GM19397 (cell line): ENCODE results near the gene SLC17A4.

Experiments used
- ATAC-seq: cut with Tn5 transposase; IDR thresholded peaks from one replicate; pipeline ENCODE4 v1.9.1; 2021; ENCODE audit warnings: mild to moderate bottlenecking, moderate library complexity; ENCODE audit not compliant: unreplicated experiment

SLC17A4 gene

DNA sequence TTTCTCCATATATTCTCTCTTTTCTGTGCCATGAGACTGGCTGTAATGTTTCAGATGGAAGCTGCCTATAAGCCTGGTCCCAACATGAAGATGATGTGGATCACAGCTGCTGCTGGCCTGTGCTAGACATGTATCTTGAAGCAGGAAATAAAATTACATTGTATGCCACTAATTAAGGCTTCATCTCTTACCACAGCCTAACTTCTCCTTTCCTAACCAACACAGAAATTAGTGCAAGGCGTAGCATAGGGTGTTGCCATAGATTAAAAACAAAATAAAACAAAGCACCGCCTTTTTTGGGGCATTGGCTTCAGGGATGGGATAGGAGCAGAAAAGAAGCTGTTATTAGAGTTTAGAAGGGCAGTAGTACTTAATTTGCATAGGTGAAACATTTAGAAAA, 4.7 kb upstream of the SLC17A4 start:
- no peak for ATAC-seq

DNA sequence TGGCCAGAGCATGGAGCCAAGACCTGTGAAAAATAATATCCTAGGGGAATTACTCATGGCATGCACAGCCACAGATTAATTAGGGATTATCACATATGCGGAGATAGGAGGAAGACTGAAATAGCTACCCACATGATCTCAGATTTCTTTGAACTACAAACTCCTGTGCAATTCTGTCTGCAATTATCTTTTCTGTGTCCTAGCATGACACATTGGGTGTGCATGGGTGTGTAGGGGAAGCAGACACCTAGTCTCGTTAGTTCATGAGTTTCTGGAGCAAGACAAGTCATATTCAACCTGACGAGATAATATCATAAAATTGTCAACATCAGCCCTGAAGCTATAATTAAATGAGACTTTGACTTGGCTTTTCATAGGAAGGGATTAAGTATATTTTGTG, 3.6 kb upstream of the SLC17A4 start:
- ATAC-seq: no peak

DNA sequence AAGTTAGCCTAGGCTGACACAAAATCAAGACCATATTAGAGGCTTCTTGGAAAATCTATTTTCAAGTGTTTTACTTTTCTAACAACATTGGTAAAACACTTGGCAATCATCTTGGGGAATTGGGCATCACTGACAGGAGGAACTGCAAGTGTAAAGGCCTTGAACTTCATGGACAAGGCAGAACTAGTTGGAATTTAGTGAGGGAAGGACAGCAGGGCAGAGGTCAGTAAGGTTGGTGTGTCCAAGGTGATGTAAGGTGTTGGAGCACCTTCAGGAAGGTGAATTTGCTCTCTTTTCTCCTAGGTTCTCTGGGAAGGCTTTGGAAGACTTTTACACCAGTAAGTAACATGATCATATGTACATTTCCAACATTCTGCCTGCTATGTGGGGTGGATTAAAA, 1.5 kb upstream of the SLC17A4 start:
- ATAC-seq: no peak

DNA sequence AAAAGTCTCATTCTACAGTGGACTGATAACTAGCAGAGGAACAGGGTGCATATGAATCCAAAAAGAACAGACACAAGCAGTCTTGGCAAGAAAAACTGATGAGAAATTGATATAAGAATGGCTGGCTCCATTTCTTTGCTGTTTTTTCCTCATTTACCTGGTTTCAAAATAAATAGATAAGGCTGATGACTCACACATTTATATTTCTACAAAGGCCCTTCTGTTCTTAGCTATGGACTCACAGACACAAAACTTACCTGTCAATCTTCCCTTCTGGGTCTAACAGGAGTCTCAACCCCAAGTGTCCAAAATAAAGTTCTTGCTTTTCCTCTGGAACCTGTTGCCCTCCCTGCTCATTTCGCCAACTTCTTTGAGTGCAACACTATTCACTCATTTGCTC, 941 bp downstream of the SLC17A4 start:
- no peak for ATAC-seq

DNA sequence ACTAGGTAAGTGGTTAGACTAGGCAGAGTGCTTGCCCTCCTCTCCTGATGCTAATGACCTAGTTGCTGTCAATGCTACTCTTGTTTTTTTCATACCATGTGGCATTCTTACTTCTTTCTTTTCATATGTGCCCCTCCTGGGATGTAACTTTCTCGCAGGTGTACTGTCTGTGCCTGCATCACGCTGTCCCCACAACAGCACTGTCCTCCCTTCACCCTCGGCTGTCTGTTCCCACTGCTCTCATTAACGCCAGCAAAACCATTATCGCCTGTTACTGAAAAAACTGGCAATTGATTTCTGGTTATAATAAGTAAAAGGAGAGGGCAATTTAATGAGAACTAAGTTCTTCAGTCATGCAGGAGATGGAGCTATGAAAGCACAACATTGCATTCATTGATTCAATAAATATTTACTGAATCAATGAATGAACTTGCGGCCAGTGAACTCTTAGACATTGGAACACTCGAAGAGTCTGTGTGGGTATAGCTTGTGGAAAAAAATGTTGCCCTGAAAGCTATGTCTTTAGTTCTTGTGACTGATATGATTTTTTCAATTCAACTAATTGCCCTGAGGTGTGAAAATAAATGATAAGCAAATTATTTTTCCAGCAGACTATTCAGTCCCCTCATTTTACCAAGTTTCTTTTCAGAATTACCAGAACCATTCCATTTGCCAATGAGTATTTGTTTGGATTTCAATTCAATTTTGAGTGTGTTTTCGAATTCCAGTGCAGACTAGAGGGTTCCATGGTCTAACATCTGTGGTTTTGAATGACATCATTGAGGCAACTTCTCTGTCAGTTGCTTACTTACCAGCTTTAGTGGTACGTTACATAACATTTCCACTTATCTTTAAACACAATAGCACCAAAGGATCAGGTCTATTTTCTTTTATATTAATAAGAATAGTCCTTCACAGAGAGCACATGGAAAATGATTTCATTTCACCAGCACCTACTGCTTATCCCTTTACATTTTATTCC, 2.1 kb downstream of the SLC17A4 start:
- no peak for ATAC-seq

DNA sequence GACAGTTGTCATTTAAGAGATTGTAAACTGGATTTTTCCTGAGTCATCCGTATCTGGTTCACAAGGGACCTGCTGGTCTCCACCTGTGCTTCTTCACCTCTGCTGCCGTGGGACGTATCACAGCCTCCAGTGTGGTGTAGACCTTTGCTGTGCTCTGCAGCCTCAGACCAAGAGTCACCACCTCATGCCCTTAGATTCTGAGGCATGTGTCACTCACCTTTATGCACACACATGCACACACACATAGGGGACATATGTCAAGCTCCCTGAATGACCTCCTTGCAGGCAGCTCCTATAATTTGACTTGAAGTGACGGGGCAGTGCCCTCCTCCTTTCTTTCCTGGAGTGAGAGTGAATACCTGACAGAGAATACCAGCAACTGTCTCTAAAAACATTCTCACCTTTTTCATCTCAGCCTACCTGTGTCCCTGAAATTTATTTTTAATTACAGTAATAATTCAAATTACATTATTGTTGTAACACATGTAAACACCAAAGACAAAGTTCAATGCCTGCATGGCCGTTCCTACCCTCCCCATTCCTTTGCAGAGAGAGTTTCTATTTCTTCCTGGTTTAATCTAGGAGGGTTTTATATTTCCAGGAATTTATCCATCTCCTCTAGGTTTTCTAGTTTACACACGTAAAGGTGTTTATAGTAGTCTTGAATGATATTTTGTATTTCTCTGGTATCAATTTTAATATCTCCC, 3.5 kb downstream of the SLC17A4 start:
- no peak for ATAC-seq

DNA sequence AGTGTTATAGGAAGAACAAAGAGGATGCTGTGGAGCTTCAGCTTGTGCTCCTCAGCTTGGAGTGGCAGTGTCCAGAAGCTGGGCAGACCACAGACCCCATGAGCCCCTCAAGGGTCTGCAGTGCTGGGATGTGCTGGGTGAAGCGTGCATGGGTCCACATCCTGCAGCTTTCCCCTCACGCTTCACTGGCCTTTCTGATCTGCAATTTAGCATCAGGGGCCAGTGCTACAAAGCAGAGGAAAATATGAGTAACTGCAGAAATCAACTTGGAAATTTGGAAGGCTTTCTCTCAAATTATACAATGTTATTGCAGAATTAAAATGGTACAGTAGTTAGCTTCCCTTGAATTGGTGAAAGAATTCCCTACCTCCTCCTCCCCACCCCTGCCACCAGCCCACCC, 10.1 kb downstream of the SLC17A4 start:
- ATAC-seq: no peak

DNA sequence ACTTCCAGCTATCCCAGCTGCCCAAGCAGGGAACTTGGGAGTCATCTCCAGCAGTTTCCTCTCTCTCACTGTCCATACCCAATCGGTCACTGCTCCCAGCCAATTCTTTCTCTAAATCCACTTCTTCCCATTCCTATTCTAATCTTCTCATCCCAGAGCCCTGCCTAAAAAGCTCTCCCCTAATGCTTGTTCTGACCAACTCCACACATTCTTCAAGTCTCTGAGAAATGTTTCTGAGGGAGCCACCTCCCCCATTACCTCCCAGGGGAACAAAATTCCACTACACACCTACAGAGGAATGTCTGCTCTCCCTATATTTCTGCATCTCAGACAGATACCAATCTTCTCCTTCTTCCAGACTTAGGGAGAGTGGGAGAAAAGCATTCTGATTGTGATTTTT, 14.0 kb downstream of the SLC17A4 start:
- ATAC-seq: no peak

DNA sequence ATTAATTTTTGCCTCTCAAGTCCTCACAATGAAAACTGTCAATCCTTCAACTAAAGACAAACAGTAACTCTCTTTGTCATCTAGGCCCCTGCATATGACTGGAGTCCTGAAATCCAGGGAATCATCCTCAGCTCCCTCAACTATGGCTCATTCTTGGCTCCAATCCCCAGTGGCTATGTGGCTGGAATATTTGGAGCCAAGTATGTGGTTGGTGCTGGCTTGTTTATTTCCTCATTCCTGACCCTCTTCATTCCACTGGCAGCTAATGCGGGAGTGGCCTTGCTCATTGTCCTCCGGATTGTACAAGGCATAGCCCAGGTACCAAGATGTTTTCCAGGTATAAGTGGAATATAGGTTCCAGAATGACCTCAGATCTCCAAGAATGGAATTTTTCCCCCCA, 15.4 kb downstream of the SLC17A4 start:
- no peak for ATAC-seq

DNA sequence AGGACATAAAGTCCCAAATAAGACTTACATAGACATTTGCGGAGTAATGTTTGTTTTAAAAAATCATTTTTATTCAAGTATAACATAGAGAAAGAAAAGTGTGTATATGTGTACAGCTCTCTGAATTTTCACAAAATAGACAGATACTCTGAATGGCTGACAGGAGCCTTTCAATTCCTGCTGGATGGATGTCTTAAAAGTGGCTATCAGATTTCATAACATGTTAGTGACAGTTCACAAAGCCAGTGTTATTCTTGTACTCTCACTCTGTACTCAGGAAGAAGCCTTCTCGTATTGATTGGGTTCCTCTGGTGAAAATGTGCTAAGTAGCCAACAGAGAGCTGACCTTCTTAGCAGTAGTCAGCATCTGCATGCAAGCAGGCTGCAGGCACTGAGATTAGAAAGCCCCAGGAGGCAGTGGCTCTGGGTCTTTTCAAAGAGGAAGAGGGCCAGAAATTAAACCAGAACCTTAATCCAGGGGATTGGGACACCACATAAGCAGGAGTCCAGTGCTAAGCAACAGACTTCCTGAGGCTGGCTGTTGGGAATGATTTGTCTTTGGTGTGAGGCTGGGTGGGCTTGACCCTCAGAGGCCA, 19.7 kb downstream of the SLC17A4 start:
- ATAC-seq: no peak

DNA sequence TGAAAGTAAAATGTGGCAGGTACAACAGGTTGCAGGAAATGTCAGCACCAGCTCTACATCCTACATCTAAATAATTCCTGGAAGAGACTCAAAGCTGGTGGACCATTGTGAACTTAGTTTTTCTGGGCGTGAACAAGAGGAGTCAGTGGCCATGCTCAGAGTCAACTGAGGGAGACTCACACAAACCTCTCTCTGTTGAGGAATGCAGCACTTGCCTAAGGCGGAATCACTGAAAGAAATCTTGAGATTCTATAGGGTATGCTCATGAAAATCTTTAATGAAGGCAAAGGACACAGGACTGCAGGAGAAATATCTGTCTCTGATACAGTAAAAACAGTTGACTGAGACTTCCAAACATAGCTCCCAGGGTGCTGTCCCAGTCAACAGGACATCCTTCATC, 22.5 kb downstream of the SLC17A4 start:
- no peak for ATAC-seq

DNA sequence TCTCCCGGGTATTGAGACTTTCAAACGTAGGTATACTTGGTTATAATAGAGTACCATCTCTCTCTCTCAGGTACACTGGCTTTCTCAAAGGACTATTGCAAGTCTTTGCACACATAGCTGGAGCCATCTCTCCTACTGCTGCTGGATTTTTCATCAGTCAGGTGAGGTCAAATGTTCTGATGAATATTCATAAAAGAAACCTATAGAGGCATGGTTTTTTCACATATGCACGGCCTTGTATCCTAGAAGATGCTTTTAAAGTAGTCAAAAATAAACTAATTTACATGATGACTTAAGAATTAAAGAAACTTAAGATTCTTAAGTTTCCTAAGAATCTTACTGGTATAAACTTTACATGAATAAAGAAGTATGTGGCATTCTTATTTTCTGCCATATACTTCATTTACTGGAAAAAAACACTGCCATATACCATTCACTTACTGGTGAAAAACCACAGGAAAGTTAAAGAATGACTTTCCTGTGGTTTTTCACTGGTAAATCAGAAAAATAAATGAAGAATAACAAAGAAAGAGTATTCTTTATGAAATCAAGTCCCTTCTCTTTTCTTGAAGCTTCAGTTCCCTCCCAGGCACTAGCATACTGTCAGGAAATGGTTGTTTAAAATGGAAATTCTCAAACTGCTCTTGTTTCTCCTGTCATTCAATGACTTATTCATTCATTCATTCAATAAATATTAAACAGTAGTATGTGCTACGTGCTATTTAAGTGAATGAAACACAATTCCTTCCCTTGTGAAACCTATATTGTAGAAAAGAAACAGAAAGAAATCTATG, 23.5 kb downstream of the SLC17A4 start:
- ATAC-seq: no peak

DNA sequence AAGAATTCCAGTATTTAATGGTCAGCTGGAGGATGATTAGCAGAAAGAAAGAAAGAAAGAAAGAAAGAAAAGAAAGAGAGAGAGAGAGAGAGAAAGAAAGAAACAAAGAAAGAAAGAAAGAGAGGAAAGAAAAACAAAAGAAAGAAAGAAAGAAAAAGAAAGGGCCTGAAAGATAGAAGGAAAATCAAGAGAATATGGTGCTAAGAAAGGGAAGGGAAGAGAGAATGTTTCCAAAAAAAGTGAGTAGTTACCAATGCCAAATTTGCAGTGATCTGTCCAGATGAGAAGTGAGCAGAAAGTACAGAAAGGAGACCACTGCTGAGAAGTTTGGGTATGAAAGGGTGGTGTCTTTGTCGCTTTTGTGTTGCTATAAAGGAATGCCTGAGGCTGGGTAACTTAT, 26.6 kb downstream of the SLC17A4 start:
- ATAC-seq: no peak

DNA sequence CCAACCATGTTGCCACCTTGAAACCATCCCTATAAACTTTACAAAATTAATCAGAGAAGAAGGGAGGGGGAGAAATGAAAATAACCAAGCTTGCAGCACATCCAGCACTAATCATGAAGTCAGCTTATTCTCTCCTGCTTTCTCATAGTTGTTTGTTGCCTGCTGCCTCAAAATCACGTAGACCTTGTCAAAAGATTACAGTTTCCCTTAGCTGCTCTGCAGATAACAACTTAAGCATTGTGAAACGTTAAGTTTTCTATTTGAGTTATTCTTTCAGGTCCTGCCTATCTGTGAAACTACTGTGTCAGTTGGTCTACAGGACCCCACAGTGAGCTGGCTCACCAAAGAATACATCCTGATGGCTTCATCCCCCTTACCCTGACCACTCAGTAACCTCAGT, 32.9 kb downstream of the SLC17A4 start:
- ATAC-seq: no peak

DNA sequence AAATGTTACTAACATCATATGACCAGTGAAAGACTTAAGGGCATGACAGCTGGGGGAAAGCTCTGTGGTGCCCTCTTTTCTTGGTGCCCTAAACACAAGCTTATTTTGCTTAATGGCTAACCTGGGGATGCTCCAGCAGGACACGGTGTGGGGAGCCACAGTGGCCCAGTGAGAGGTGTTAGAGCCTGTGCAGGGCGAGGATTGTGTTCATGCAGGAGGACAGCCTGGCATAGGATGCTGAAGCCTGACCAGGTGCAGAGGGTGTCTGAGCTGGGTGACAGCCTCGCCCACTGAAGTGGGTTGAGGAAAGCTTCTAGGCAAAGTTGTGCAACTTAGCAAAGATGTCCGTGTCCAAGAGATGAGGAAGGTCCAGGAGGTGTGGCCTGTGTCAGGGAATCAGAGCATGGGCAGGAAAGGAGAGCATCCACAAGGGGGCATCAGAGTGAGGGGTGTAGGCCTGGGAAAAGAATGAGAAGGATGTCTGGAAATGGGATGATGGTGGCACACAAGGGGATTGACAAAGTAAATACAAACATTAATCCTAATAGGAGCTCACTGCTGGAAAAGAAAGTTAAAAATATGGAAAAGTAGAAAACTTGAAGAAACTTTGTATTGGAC, 33.9 kb downstream of the SLC17A4 start:
- ATAC-seq: no peak

DNA sequence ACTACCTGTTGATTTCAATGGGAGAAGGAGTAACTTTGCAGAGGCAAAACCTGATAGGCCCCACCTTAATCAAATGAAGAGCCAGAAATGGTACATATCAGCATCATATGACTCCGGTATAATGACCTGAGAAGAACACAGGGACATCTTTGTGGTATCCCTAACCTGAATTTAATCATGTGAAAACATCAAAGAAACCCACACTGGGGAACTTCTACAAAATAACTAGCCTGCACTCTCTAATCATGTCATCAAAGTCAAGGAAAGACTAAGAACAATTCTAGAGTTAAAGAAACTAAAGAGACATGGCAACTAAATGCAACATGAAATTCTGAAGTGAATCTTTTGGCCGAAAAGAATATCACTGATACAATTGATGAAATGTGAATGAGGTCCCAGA, 34.9 kb downstream of the SLC17A4 start:
- ATAC-seq: no peak

DNA sequence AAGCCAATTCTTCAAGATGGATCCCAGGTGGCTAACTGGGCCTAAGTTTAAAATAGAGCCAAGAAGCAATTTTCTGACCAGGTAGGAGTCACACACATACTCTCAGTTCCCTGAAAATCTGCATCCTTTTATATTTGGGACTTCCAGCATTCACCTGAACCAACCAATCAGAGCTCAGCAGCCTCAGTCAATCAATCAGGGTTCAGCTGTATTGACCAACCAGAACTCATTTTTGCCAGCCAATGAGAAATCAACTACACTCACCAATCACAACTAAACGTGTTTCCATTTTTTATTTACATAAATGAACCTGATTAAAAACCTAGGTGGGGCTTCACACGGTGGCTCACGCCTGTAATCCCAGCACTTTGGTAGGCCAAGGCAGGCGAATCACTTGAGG, 37.5 kb downstream of the SLC17A4 start:
- ATAC-seq: no peak

DNA sequence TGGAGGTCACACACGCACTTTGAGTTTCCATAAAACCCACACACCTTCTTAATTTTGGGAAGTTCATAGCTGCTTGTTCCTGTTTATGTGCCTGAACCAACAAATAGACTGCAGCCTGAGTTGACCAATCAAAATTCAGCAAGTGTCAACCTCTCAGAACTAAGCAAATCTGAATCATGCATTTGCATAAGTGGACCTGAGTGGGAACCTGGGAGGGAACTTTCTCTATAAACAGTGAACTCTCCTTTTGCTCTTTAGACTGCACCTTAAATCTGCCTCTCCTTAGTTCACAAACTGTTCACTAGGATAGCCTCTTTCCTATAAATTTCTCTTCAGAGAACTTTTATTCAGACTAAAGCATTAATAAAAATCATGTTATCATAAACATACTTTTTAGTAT, 39.4 kb downstream of the SLC17A4 start:
- no peak for ATAC-seq

DNA sequence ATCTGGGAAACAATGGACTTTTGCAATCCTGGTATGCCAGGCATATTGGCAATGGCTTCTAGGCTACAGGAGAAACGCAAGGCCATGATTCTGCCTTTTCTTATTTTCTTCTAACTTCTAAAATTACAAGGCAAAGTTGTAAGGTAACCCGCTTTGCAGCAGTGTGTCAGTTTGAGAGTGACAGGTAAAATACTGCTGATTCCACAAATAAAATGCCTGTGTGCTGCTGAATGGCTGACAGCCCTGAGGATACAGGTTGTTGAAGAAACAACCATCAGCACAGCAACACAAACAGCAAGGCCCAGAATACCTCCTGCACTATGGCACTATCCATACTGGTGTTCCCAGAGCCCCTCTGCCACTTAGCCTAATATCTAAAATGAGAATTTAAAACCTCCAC, 40.2 kb downstream of the SLC17A4 start:
- ATAC-seq: no peak

DNA sequence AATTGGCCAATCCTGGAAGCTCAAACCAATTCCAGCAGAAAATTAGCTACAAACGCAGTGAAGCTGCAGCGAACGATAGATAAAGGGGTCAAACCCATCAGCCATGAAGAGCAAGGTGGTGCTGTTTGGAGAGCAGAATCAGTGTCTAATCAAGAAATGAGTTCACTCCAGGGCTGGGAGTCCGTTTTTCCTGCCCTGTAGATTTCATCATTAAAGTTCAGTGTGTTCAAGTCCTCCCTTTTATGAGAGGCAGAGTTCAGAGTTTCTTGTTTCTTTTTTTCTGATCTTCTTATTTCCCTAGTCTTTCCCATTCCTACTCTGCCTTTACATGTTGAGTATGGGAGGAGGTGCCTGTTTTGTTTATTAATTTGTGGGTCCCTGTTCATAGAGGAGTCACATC, 46.9 kb downstream of the SLC17A4 start:
- ATAC-seq: no peak

DNA sequence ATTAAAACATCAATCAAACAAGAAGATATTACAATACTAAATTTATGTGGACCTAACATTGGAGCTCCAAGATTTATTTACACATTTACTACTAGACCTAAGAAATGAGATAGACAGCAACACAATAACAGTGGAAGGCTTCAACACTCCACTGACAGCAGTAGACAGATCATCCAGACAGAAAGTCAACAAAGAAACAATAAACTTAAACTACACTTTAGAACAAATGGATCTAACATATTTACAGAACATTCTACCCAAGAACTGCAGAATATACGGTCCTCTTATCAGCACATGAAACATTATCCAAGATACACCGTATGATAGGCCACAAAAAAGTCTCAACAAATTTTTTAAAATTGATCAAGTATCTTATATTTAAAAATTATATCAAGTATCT, 50.3 kb downstream of the SLC17A4 start:
- ATAC-seq: no peak
